K562 (cell line): ENCODE results near the gene ARMC2. TPM values are rescaled to one million over a fixed set of nuclear protein-coding genes. Genes with fewer than 3 reads are reported as not detected.

Experiments used
- ATF3 ChIP-seq, 2 experiments: fragments of 450-650 bp in 1 of 2; sonication (generic) in 1 of 2; formaldehyde crosslinking in 1 of 2; IDR thresholded peaks in 1 of 2; conservative IDR thresholded peaks in 1 of 2; 2 replicates each; pipeline versions ENCODE4 v1.6.1 to v1.8.1; 2016 to 2023; ENCODE audit warnings: mild to moderate bottlenecking in 2 of 2, moderate library complexity in 2 of 2, inconsistent platforms in 1 of 2, missing genetic modification reagents in 1 of 2
- ATF6 ChIP-seq: sonication (generic); formaldehyde crosslinking; IDR thresholded peaks from 2 replicates; pipeline ENCODE4 v1.4.0; 2020; ENCODE audit warnings: mild to moderate bottlenecking, missing genetic modification reagents
- BMI1 ChIP-seq: fragments of 150-350 bp; IDR thresholded peaks from 2 replicates; pipeline ENCODE4 v1.6.1; 2014; ENCODE audit warnings: low read length
- CTCF ChIP-seq, 3 experiments: IDR thresholded peaks in 2 of 3; conservative IDR thresholded peaks in 1 of 3; 2 replicates each; pipeline ENCODE4 v1.5.1; 2011 to 2012; ENCODE audit warnings: low read length in 3 of 3, mild to moderate bottlenecking in 3 of 3, control low read depth in 2 of 3, improper control_type of control experiment in 1 of 3, inconsistent platforms in 1 of 3, low read depth in 1 of 3, mixed read lengths in 1 of 3, moderate library complexity in 1 of 3; ENCODE audit not compliant: insufficient read depth in 2 of 3
- CXXC5 ChIP-seq: fragments of 250-450 bp; sonication (Bioruptor Pico); IDR thresholded peaks from 2 replicates; pipeline ENCODE4 v1.8.0; 2022; ENCODE audit warnings: inconsistent platforms, mild to moderate bottlenecking, moderate library complexity
- DPF2 ChIP-seq: fragments of 450-650 bp; IDR thresholded peaks from 2 replicates; pipeline ENCODE4 v1.6.1; 2016
- EGR1 ChIP-seq: fragments of 450-650 bp; conservative IDR thresholded peaks from 2 replicates; pipeline ENCODE4 v1.6.1; 2017; ENCODE audit warnings: mild to moderate bottlenecking
- ESRRB ChIP-seq: fragments of 250-450 bp; sonication (Bioruptor Pico); IDR thresholded peaks from 2 replicates; pipeline ENCODE4 v1.5.0; 2020; ENCODE audit warnings: mild to moderate bottlenecking, moderate library complexity, borderline replicate concordance
- GABPB1 ChIP-seq: sonication (generic); formaldehyde crosslinking; IDR thresholded peaks from 2 replicates; pipeline ENCODE4 v1.8.0; 2022; ENCODE audit warnings: mild to moderate bottlenecking, missing genetic modification reagents
- GTF2A2 ChIP-seq: IDR thresholded peaks from 2 replicates; pipeline ENCODE4 v1.6.1; 2016; ENCODE audit warnings: mild to moderate bottlenecking, missing genetic modification characterization, missing compliant biosample characterization
- HMBOX1 ChIP-seq: sonication (generic); IDR thresholded peaks from 2 replicates; pipeline ENCODE4 v1.6.1; 2016
- HNRNPUL1 ChIP-seq: fragments of 200-400 bp; formaldehyde crosslinking; IDR thresholded peaks from 2 replicates; pipeline ENCODE4 v1.6.1; 2017; ENCODE audit warnings: low read length
- IFI16 ChIP-seq: fragments of 250-450 bp; sonication (Bioruptor Pico); IDR thresholded peaks from 2 replicates; pipeline ENCODE4 v2.1.2; 2022; ENCODE audit warnings: mild to moderate bottlenecking, inconsistent platforms
- MCM7 ChIP-seq, 2 experiments: fragments of 450-650 bp; IDR thresholded peaks; 2 replicates each; pipeline ENCODE4 v1.6.1; 2016 to 2018
- PTBP1 ChIP-seq: fragments of 200-400 bp; formaldehyde crosslinking; IDR thresholded peaks from 2 replicates; pipeline ENCODE4 v1.6.1; 2017; ENCODE audit warnings: low read depth, low read length
- SMAD3 ChIP-seq: fragments of 450-650 bp; formaldehyde crosslinking; conservative IDR thresholded peaks from 2 replicates; pipeline ENCODE4 v1.4.0; 2020; ENCODE audit warnings: mild to moderate bottlenecking
- SNAPC5 ChIP-seq: fragments of 250-450 bp; sonication (Bioruptor Pico); IDR thresholded peaks from 2 replicates; pipeline ENCODE4 v1.8.0; 2021; ENCODE audit warnings: moderate library complexity, mild to moderate bottlenecking, inconsistent platforms
- USF2 ChIP-seq: sonication (generic); formaldehyde crosslinking; IDR thresholded peaks from 2 replicates; pipeline ENCODE4 v1.5.0; 2020; ENCODE audit warnings: missing genetic modification reagents
- ZNF395 ChIP-seq: fragments of 200-800 bp; sonication (Bioruptor generic); IDR thresholded peaks from 2 replicates; pipeline ENCODE4 v1.6.1; 2017; ENCODE audit warnings: missing genetic modification characterization, missing compliant biosample characterization
- polyA plus RNA-seq, 8 experiments: library from polyadenylated mRNA; depleted of rRNA in 4 of 8; stranded (reverse) in 5 of 8; unstranded in 3 of 8; fragments of >200 nt; fragmentation: Nextera tagmentation in 2 of 8; fragmentation: Illumina TruSeq in 1 of 8; extraction: Ambion mirVana in 2 of 8; extraction: Trizol in 1 of 8; gene quantifications; 2 replicates each; pipeline versions ENCODE4 v1.2.1 to v1.2.3, GENCODE V29; 2011 to 2014; ENCODE audit warnings: inconsistent platforms in 1 of 8, missing spikeins in 1 of 8
- total RNA-seq, 7 experiments: library from RNA; depleted of rRNA in 6 of 7; stranded (reverse); fragments of >200 nt in 6 of 7; fragmentation: Illumina TruSeq in 2 of 7; extraction: Trizol in 2 of 7; gene quantifications; 2 replicates each; pipeline versions ENCODE4 v1.2.1 to v1.2.3, GENCODE V29; 2011 to 2021; ENCODE audit warnings: low replicate concordance in 1 of 7

ARMC2 gene
- total and polyA plus RNA-seq, 9 of the 15 experiments (the other 6 are each of a cell fraction or from before 2014, with no cell fraction given): 0.14 to 3.0 (median 0.82) TPM

- TF ChIP-seq ATF3 (IDR thresholded peaks at IDR 0.05): no peak
- TF ChIP-seq ATF3 (CRISPR knock-in tag; conservative IDR thresholded peaks at IDR 0.05): no peak
- TF ChIP-seq IFI16 (CRISPR knock-in tag): no peak
- TF ChIP-seq GABPB1: no peak
- TF ChIP-seq DPF2: no peak
- no peak for TF ChIP-seq USF2 (CRISPR knock-in tag)
- TF ChIP-seq PTBP1: no peak
- TF ChIP-seq SMAD3 (CRISPR knock-in tag): no peak
- no peak for TF ChIP-seq ATF6
- TF ChIP-seq CTCF (IDR thresholded peaks at IDR 0.05 in 2 of 3, conservative IDR thresholded peaks at IDR 0.05 in 1 of 3; ENCODE audit: insufficient read depth in 2 of 3, low read depth in 1 of 3, low read length in 3 of 3): peak; percentile 82 to 87 (median 86)
- no peak for TF ChIP-seq MCM7 (IDR thresholded peaks at IDR 0.05)
- TF ChIP-seq SNAPC5 (CRISPR knock-in tag): no peak
- TF ChIP-seq EGR1: no peak
- TF ChIP-seq CXXC5: no peak
- no peak for TF ChIP-seq ESRRB (CRISPR knock-in tag)
- no peak for TF ChIP-seq ZNF395 (CRISPR knock-in tag)
- TF ChIP-seq GTF2A2: no peak
- 0 out of 2 replicates have a peak, but pooled peaks have one; percentile 22 for TF ChIP-seq BMI1
- TF ChIP-seq HNRNPUL1: no peak
- no peak for TF ChIP-seq HMBOX1
Measured at GRCh38 chr6:108835218-108835850, 12.9 kb upstream of the ARMC2 start (continued).
